ENCODE data around the gene GSDME. TPM values are rescaled to one million over a fixed set of nuclear protein-coding genes. Genes with fewer than 3 reads are reported as not detected.

Gene GSDME
- total and polyA plus RNA-seq, 9 donors, result 14.3 to 37.0 (median 29.2) TPM

GRCh38 chr7:24717247-24717622 is 40.0 kb downstream of the GSDME start:
- no peak for DNase-seq
- TF ChIP-seq CTCF (IDR thresholded peaks at IDR 0.05) (no peak), EP300 (IDR thresholded peaks at IDR 0.05) (no peak), POLR2A (IDR thresholded peaks at IDR 0.05) (no peak)
- Histone ChIP-seq H3K27ac (no peak overlapping the region), H3K4me1 (ENCODE audit: insufficient read depth) (no peaks in the 10 kb centered on the region), H3K9me3 (no peaks in the 10 kb centered on the region), H3K36me3 (no peaks in the 10 kb centered on the region), H3K27me3 (no peaks in the 10 kb centered on the region), H3K4me3 (no peak overlapping the region)
- intact Hi-C loops (cut with DNase I), result no loop called here
- 85 to 91% (median 89%) methylated on average over 14 of the region's 14 CpGs for WGBS, 3 donors

- H3K9me3 ChIP-seq, result no peaks in the 10 kb centered on the region
- no peak for TF ChIP-seq CTCF (IDR thresholded peaks at IDR 0.05)
- TF ChIP-seq EP300 (IDR thresholded peaks at IDR 0.05), result no peak
- no peak for TF ChIP-seq POLR2A (IDR thresholded peaks at IDR 0.05)
- DNase-seq, result no peak
- no peaks in the 10 kb centered on the region for H3K27me3 ChIP-seq
- intact Hi-C loops (cut with DNase I), result no loop called here
- no peak overlapping the region for H3K27ac ChIP-seq
- no peak overlapping the region for H3K4me3 ChIP-seq
- H3K4me1 ChIP-seq (ENCODE audit: insufficient read depth), result no peaks in the 10 kb centered on the region
- no peaks in the 10 kb centered on the region for H3K36me3 ChIP-seq
- 91 to 95% (median 92%) methylated on average over 9 of the region's 9 CpGs for WGBS, 3 donors
Measured at GRCh38 chr7:24716480-24717246, 40.6 kb downstream of the GSDME start.

- 76 to 79% (median 78%) methylated on average over 16 of the region's 16 CpGs for WGBS, 3 donors
- Histone ChIP-seq H3K27me3 (no peaks in the 10 kb centered on the region), H3K9me3 (no peaks in the 10 kb centered on the region), H3K4me3 (no peak overlapping the region), H3K36me3 (no peaks in the 10 kb centered on the region), H3K4me1 (ENCODE audit: insufficient read depth) (no peaks in the 10 kb centered on the region), H3K27ac (no peak overlapping the region)
- TF ChIP-seq CTCF (IDR thresholded peaks at IDR 0.05), result no peak
- no peak for TF ChIP-seq EP300 (IDR thresholded peaks at IDR 0.05)
- TF ChIP-seq POLR2A (IDR thresholded peaks at IDR 0.05), result no peak
- DNase-seq, result no peak
- intact Hi-C loops (cut with DNase I), result no loop called here
Measured at GRCh38 chr7:24715661-24716479, 41.4 kb downstream of the GSDME start.

- intact Hi-C loops (cut with DNase I), result no loop called here
- H3K36me3 ChIP-seq, result no peaks in the 10 kb centered on the region
- no peak overlapping the region for H3K27ac ChIP-seq
- no peaks in the 10 kb centered on the region for H3K9me3 ChIP-seq
- DNase-seq, result no peak
- WGBS, 3 donors, result 97 to 100% (median 98%) methylated on average over 2 of the region's 2 CpGs
- no peak overlapping the region for H3K4me3 ChIP-seq
- H3K27me3 ChIP-seq, result no peaks in the 10 kb centered on the region
- TF ChIP-seq EP300 (IDR thresholded peaks at IDR 0.05) (no peak), CTCF (IDR thresholded peaks at IDR 0.05) (no peak), POLR2A (IDR thresholded peaks at IDR 0.05) (no peak)
- H3K4me1 ChIP-seq (ENCODE audit: insufficient read depth), result no peaks in the 10 kb centered on the region
Measured at GRCh38 chr7:24715171-24715570, 42.1 kb downstream of the GSDME start.
